EL (cell line): ENCODE measurements around the gene PUM1.

Experiments
- DNase-seq: peaks from one replicate; pipeline ENCODE4 v3.0.0-alpha.2; 2016

Gene PUM1

GRCh38 chr1:30928171-30928570 is 137.3 kb downstream of the PUM1 start:
- DNase-seq = no peak

- no peak for DNase-seq
Measured at GRCh38 chr1:30927448-30927847, 138.1 kb downstream of the PUM1 start.

- DNase-seq = peak; percentile 63
Measured at GRCh38 chr1:30923597-30923996, 141.9 kb downstream of the PUM1 start.

- DNase-seq = no peak
Measured at GRCh38 chr1:30920827-30921226, 144.7 kb downstream of the PUM1 start.

- DNase-seq = peak; percentile 66
Measured at GRCh38 chr1:30919025-30919881, 146.3 kb downstream of the PUM1 start.

GRCh38 chr1:30916296-30916695 is 149.2 kb downstream of the PUM1 start:
- DNase-seq = no peak

- DNase-seq = no peak
Measured at GRCh38 chr1:30915491-30916230, 149.9 kb downstream of the PUM1 start.

GRCh38 chr1:30914931-30915330 is 150.6 kb downstream of the PUM1 start:
- no peak for DNase-seq

GRCh38 chr1:30914587-30914922 is 151.0 kb downstream of the PUM1 start:
- DNase-seq = no peak

GRCh38 chr1:30912913-30913652 is 152.4 kb downstream of the PUM1 start:
- peak; percentile 29 for DNase-seq

- no peak for DNase-seq
Measured at GRCh38 chr1:30912224-30912623, 153.3 kb downstream of the PUM1 start.

- peak; percentile 87 for DNase-seq
Measured at GRCh38 chr1:30911059-30911954, 154.2 kb downstream of the PUM1 start.

- no peak for DNase-seq
Measured at GRCh38 chr1:30909365-30910068, 156.0 kb downstream of the PUM1 start.

GRCh38 chr1:30908696-30909364 is 156.7 kb downstream of the PUM1 start, which contains the start of gene SDC3:
Gene SDC3, minus strand, starts transcription at chr1:30908758. Its CDS starts 172 bp downstream, at chr1:30908586.
- DNase-seq = peak; percentile 33

- DNase-seq = no peak
Measured at GRCh38 chr1:30908316-30908695, 157.2 kb downstream of the PUM1 start.

- no peak for DNase-seq
Measured at GRCh38 chr1:30907481-30908315, 157.8 kb downstream of the PUM1 start.

GRCh38 chr1:30906631-30907441 is 158.7 kb downstream of the PUM1 start:
- DNase-seq = no peak

- no peak for DNase-seq
Measured at GRCh38 chr1:30905916-30906620, 159.4 kb downstream of the PUM1 start.

- no peak for DNase-seq
Measured at GRCh38 chr1:30905403-30905802, 160.1 kb downstream of the PUM1 start.
